ENCODE measurements around the gene FCN2. TPM values are rescaled to one million over a fixed set of nuclear protein-coding genes. Genes with fewer than 3 reads are reported as not detected.

The FCN2 gene
- total RNA-seq, 1 experiment from 2014 or later, result not detected

- Histone ChIP-seq H3K9ac (ENCODE audit: low read length) (no peak overlapping the region), H4K20me1 (ENCODE audit: insufficient read depth) (no peaks in the 10 kb centered on the region), H3K9me3 (ENCODE audit: control insufficient read depth in 1 of 2, insufficient read depth in 1 of 2, low read depth in 1 of 2, low read length in 2 of 2) (no peaks in the 10 kb centered on the region), H3K36me3 (ENCODE audit: control insufficient read depth in 1 of 2, insufficient read depth in 2 of 2, low read length in 2 of 2) (no peaks in the 10 kb centered on the region), H3K79me2 (ENCODE audit: insufficient read depth, low read length) (no peaks in the 10 kb centered on the region), H3K27me3 (ENCODE audit: insufficient read depth, low read length) (peaks cover 7% of the 10 kb centered on the region), H3K9me2 (ENCODE audit: insufficient read depth) (no peaks in the 10 kb centered on the region), H2AFZ (ENCODE audit: low read depth, low read length, poor library complexity, severe bottlenecking) (no peak overlapping the region), H3K4me1 (ENCODE audit: control insufficient read depth in 1 of 2, insufficient read depth in 2 of 2, low read length in 2 of 2) (no peaks in the 10 kb centered on the region), H3K27ac (ENCODE audit: low read depth, low read length) (no peak overlapping the region), H3K4me2 (ENCODE audit: low read length) (no peak overlapping the region), H3K4me3 (replicated peaks in 1 of 2; ENCODE audit: low read depth in 1 of 2, low read length in 2 of 2) (no peak overlapping the region)
- intact Hi-C loops (cut with micrococcal nuclease), result no loop called here
- DNase-seq (ENCODE audit: low read depth, low spot score) (no peak), ATAC-seq (no peak)
- no TSS peak for BruUV-seq (replicated peaks)
- no peak for TF ChIP-seq YY1 (IDR thresholded peaks at IDR 0.05; ENCODE audit: extremely low read depth, insufficient replicate concordance, low read depth, low read length)
- POLR2A ChIA-PET, result no interaction called here
- RAD21 ChIA-PET (ENCODE audit: low non-redundant PET in 1 of 2, low total read pairs in 2 of 2, uncharacterized antibody in 2 of 2, unreplicated experiment in 2 of 2), result no interaction called here
- CTCF ChIA-PET, result no interaction called here
Observed at GRCh38 chr9:134875371-134875770, 5.2 kb upstream of the FCN2 start.

DNA sequence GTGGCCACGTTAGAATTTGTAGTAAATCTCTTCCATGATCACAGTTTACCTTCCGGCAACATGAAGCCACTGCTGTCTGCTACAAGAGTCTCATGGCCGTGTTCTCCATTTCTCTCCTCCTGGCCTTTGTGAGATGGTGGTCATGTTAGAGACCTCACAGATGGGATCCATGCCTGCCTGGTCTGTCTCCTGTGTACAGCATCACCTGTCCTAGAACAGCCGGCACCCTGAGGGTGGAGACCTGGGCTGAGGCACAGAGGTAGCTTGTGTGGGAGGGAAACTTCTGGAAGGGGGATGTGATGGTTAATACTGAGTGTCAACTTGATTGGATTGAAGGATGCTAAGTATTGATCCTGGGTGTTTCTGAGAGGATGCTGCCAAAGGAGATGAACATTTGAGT, 3.1 kb upstream of the FCN2 start:
- H3K4me3 ChIP-seq (replicated peaks in 1 of 2; ENCODE audit: low read depth in 1 of 2, low read length in 2 of 2), result no peak overlapping the region
- no peaks in the 10 kb centered on the region for H3K79me2 ChIP-seq (ENCODE audit: insufficient read depth, low read length)
- no peak overlapping the region for H2AFZ ChIP-seq (ENCODE audit: low read depth, low read length, poor library complexity, severe bottlenecking)
- H4K20me1 ChIP-seq (ENCODE audit: insufficient read depth), result no peaks in the 10 kb centered on the region
- H3K36me3 ChIP-seq (ENCODE audit: control insufficient read depth in 1 of 2, insufficient read depth in 2 of 2, low read length in 2 of 2), result no peaks in the 10 kb centered on the region
- H3K9me3 ChIP-seq (ENCODE audit: control insufficient read depth in 1 of 2, insufficient read depth in 1 of 2, low read depth in 1 of 2, low read length in 2 of 2), result no peaks in the 10 kb centered on the region
- H3K4me1 ChIP-seq (ENCODE audit: control insufficient read depth in 1 of 2, insufficient read depth in 2 of 2, low read length in 2 of 2), result no peaks in the 10 kb centered on the region
- no peak overlapping the region for H3K4me2 ChIP-seq (ENCODE audit: low read length)
- ChIA-PET POLR2A (no interaction called here), CTCF (no interaction called here), RAD21 (ENCODE audit: low non-redundant PET in 1 of 2, low total read pairs in 2 of 2, uncharacterized antibody in 2 of 2, unreplicated experiment in 2 of 2) (no interaction called here)
- H3K9me2 ChIP-seq (ENCODE audit: insufficient read depth), result no peaks in the 10 kb centered on the region
- DNase-seq (ENCODE audit: low read depth, low spot score) (no peak), ATAC-seq (no peak)
- TF ChIP-seq POLR2A (IDR thresholded peaks at IDR 0.05; ENCODE audit: borderline replicate concordance, extremely low read depth, insufficient read depth, insufficient read length) (no peak), RAD21 (IDR thresholded peaks at IDR 0.05; ENCODE audit: low read depth) (no peak), CBX3 (IDR thresholded peaks at IDR 0.05; ENCODE audit: low read depth) (no peak), EZH2 (IDR thresholded peaks at IDR 0.05) (no peak), POLR2AphosphoS5 (IDR thresholded peaks at IDR 0.05; ENCODE audit: low read depth, low read length) (no peak), SIN3A (IDR thresholded peaks at IDR 0.05; ENCODE audit: low read depth) (no peak)
- TF ChIP-seq, protein P1, sequence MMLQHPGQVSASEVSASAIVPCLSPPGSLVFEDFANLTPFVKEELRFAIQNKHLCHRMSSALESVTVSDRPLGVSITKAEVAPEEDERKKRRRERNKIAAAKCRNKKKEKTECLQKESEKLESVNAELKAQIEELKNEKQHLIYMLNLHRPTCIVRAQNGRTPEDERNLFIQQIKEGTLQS (IDR thresholded peaks at IDR 0.05), result no peak
- peaks cover 7% of the 10 kb centered on the region for H3K27me3 ChIP-seq (ENCODE audit: insufficient read depth, low read length)
- no TSS peak for BruUV-seq (replicated peaks)
- no peak overlapping the region for H3K9ac ChIP-seq (ENCODE audit: low read length)
- intact Hi-C loops (cut with micrococcal nuclease), result no loop called here
- H3K27ac ChIP-seq (ENCODE audit: low read depth, low read length), result no peak overlapping the region
